HEK293 (cell line): ENCODE measurements around the gene DUSP1.

Source experiments
- BCL11A ChIP-seq: fragments of 450-650 bp; formaldehyde crosslinking; IDR thresholded peaks from 2 replicates; pipeline ENCODE4 v1.5.1; 2016; ENCODE audit warnings: low read depth, missing biosample characterization, missing genetic modification characterization
- BCL6B ChIP-seq: fragments of 450-650 bp; formaldehyde crosslinking; IDR thresholded peaks from 2 replicates; pipeline ENCODE4 v1.5.1; 2017; ENCODE audit warnings: missing biosample characterization, missing genetic modification characterization
- GLIS2 ChIP-seq: fragments of 450-650 bp; formaldehyde crosslinking; IDR thresholded peaks from 2 replicates; pipeline ENCODE4 v1.5.1; 2016; ENCODE audit warnings: missing biosample characterization, missing genetic modification characterization
- KLF16 ChIP-seq: fragments of 450-650 bp; formaldehyde crosslinking; IDR thresholded peaks from 2 replicates; pipeline ENCODE4 v1.5.1; 2017; ENCODE audit warnings: missing biosample characterization, missing genetic modification characterization
- KLF17 ChIP-seq: fragments of 450-650 bp; formaldehyde crosslinking; IDR thresholded peaks from 2 replicates; pipeline ENCODE4 v1.5.1; 2016; ENCODE audit warnings: missing biosample characterization, missing genetic modification characterization
- OVOL3 ChIP-seq: fragments of 450-650 bp; formaldehyde crosslinking; IDR thresholded peaks from 2 replicates; pipeline ENCODE4 v1.5.1; 2016; ENCODE audit warnings: missing biosample characterization, missing genetic modification characterization
- TRIM28 ChIP-seq: IDR thresholded peaks from 2 replicates; pipeline ENCODE4 v1.6.1; 2011; ENCODE audit warnings: low read length, control low read depth, borderline replicate concordance
- ZBTB10 ChIP-seq: fragments of 450-650 bp; formaldehyde crosslinking; IDR thresholded peaks from 2 replicates; pipeline ENCODE4 v1.5.1; 2016; ENCODE audit warnings: missing biosample characterization, missing genetic modification characterization
- ZBTB21 ChIP-seq: fragments of 450-650 bp; formaldehyde crosslinking; IDR thresholded peaks from 2 replicates; pipeline ENCODE4 v1.5.1; 2017; ENCODE audit warnings: missing biosample characterization, missing genetic modification characterization
- ZBTB6 ChIP-seq: fragments of 450-650 bp; formaldehyde crosslinking; IDR thresholded peaks from 2 replicates; pipeline ENCODE4 v1.5.1; 2017; ENCODE audit warnings: missing biosample characterization, missing genetic modification characterization
- ZFHX2 ChIP-seq: fragments of 450-650 bp; formaldehyde crosslinking; conservative IDR thresholded peaks from 2 replicates; pipeline ENCODE4 v1.5.1; 2016; ENCODE audit warnings: missing biosample characterization, missing genetic modification characterization
- ZNF10 ChIP-seq: fragments of 450-650 bp; formaldehyde crosslinking; IDR thresholded peaks from 2 replicates; pipeline ENCODE4 v1.5.1; 2017; ENCODE audit warnings: missing biosample characterization, missing genetic modification characterization
- ZNF114 ChIP-seq: fragments of 450-650 bp; formaldehyde crosslinking; IDR thresholded peaks from 2 replicates; pipeline ENCODE4 v1.5.0; 2017; ENCODE audit warnings: missing biosample characterization, missing genetic modification characterization
- ZNF16 ChIP-seq: fragments of 450-650 bp; formaldehyde crosslinking; IDR thresholded peaks from 2 replicates; pipeline ENCODE4 v1.5.1; 2016; ENCODE audit warnings: low read depth, missing biosample characterization, missing genetic modification characterization
- ZNF2 ChIP-seq: fragments of 450-650 bp; formaldehyde crosslinking; IDR thresholded peaks from 2 replicates; pipeline ENCODE4 v1.5.1; 2016; ENCODE audit warnings: missing biosample characterization, missing genetic modification characterization
- ZNF26 ChIP-seq: fragments of 450-650 bp; formaldehyde crosslinking; IDR thresholded peaks from 2 replicates; pipeline ENCODE4 v1.5.1; 2016; ENCODE audit warnings: missing biosample characterization, missing genetic modification characterization
- ZNF324 ChIP-seq: fragments of 450-650 bp; formaldehyde crosslinking; IDR thresholded peaks from 2 replicates; pipeline ENCODE4 v1.5.1; 2016; ENCODE audit warnings: missing biosample characterization, missing genetic modification characterization
- ZNF391 ChIP-seq: fragments of 450-650 bp; formaldehyde crosslinking; IDR thresholded peaks from 2 replicates; pipeline ENCODE4 v1.5.1; 2016; ENCODE audit warnings: low read depth, missing biosample characterization, missing genetic modification characterization, borderline replicate concordance
- ZNF501 ChIP-seq: fragments of 450-650 bp; formaldehyde crosslinking; IDR thresholded peaks from 2 replicates; pipeline ENCODE4 v1.5.1; 2016; ENCODE audit warnings: missing biosample characterization, missing genetic modification characterization
- ZNF514 ChIP-seq: fragments of 450-650 bp; formaldehyde crosslinking; IDR thresholded peaks from 2 replicates; pipeline ENCODE4 v1.5.1; 2016; ENCODE audit warnings: missing biosample characterization, missing genetic modification characterization
- ZNF555 ChIP-seq: fragments of 450-650 bp; formaldehyde crosslinking; conservative IDR thresholded peaks from 2 replicates; pipeline ENCODE4 v1.5.1; 2017; ENCODE audit warnings: missing biosample characterization, mild to moderate bottlenecking, missing genetic modification characterization, inconsistent platforms
- ZNF561 ChIP-seq: fragments of 450-650 bp; IDR thresholded peaks from 2 replicates; pipeline ENCODE4 v1.5.1; 2018; ENCODE audit warnings: missing biosample characterization, missing genetic modification characterization, borderline replicate concordance
- ZNF600 ChIP-seq: fragments of 450-650 bp; formaldehyde crosslinking; IDR thresholded peaks from 2 replicates; pipeline ENCODE4 v1.5.1; 2016; ENCODE audit warnings: missing biosample characterization, missing genetic modification characterization
- ZNF626 ChIP-seq: fragments of 450-650 bp; sonication (Bioruptor Pico); formaldehyde crosslinking; IDR thresholded peaks from 2 replicates; pipeline ENCODE4 v1.5.1; 2018; ENCODE audit warnings: missing biosample characterization, missing genetic modification characterization, inconsistent platforms
- ZNF670 ChIP-seq: fragments of 450-650 bp; formaldehyde crosslinking; IDR thresholded peaks from 2 replicates; pipeline ENCODE4 v1.5.1; 2016; ENCODE audit warnings: missing biosample characterization, missing genetic modification characterization, low read depth
- ZNF677 ChIP-seq: fragments of 450-650 bp; IDR thresholded peaks from 2 replicates; pipeline ENCODE4 v1.5.0; 2018; ENCODE audit warnings: missing biosample characterization, mild to moderate bottlenecking, missing genetic modification characterization, moderate library complexity
- ZNF692 ChIP-seq: fragments of 450-650 bp; formaldehyde crosslinking; IDR thresholded peaks from 2 replicates; pipeline ENCODE4 v1.5.1; 2016; ENCODE audit warnings: missing biosample characterization, missing genetic modification characterization
- ZSCAN5A ChIP-seq: fragments of 450-650 bp; formaldehyde crosslinking; IDR thresholded peaks from 2 replicates; pipeline ENCODE4 v1.5.1; 2016; ENCODE audit warnings: missing biosample characterization, missing genetic modification characterization
- ZXDB ChIP-seq: fragments of 450-650 bp; formaldehyde crosslinking; IDR thresholded peaks from 2 replicates; pipeline ENCODE4 v1.5.1; 2016; ENCODE audit warnings: missing biosample characterization, missing genetic modification characterization

DUSP1 gene

GRCh38 chr5:172770675-172771438 is at the start of gene DUSP1 (continued):
- TF ChIP-seq TRIM28 (no peak), KLF16 (tag by site-specific recombination) (peak; percentile 62; the same call in 1 of the 2 replicates), GLIS2 (peak; percentile 69), ZNF626 (tag by site-specific recombination) (no peak), ZSCAN5A (tag by site-specific recombination) (no peak), ZNF692 (tag by site-specific recombination) (0 out of 2 replicates have a peak, but pooled peaks have one; percentile 86), ZNF16 (tag by site-specific recombination) (no peak), ZNF514 (no peak), ZNF670 (no peak), ZNF26 (tag by site-specific recombination) (no peak), BCL6B (tag by site-specific recombination) (no peak), ZNF555 (tag by site-specific recombination) (no peak), OVOL3 (tag by site-specific recombination) (peak; percentile 57; the same call in 1 of the 2 replicates), ZNF324 (tag by site-specific recombination) (peak; percentile 56; the same call in 1 of the 2 replicates), ZNF391 (tag by site-specific recombination) (peak; percentile 88), ZNF600 (tag by site-specific recombination) (peak; percentile 37; the same call in 1 of the 2 replicates), BCL11A (tag by site-specific recombination) (0 out of 2 replicates have a peak, but pooled peaks have one; percentile 29), ZNF677 (tag by site-specific recombination) (no peak), ZNF561 (peak; percentile 62; the same call in 1 of the 2 replicates), KLF17 (tag by site-specific recombination) (peak; percentile 85), ZBTB10 (peak; percentile 73), ZNF114 (no peak), ZNF501 (tag by site-specific recombination) (peak; percentile 69; the same call in 1 of the 2 replicates), ZBTB6 (tag by site-specific recombination) (no peak), ZXDB (peak; percentile 94), ZNF2 (tag by site-specific recombination) (peak; percentile 94), ZFHX2 (peak; percentile 45; the same call in 1 of the 2 replicates), ZNF10 (tag by site-specific recombination) (no peak), ZBTB21 (tag by site-specific recombination) (peak; percentile 89)
